GM18861 (cell line): ENCODE measurements around the gene C5AR2.
"Not testable (repeated sequence)": the region's sequence is repeated elsewhere in the genome, so short reads cannot be mapped to it uniquely, and the experiment has no call there.

Source experiments
- ATAC-seq: cut with Tn5 transposase; IDR thresholded peaks from one replicate; pipeline ENCODE4 v1.9.1; 2021; ENCODE audit not compliant: unreplicated experiment

The C5AR2 gene

GRCh38 chr19:47331931-47332547, at the start of gene C5AR2:
C5AR2 (plus strand) TSS chr19:47332175; CDS start chr19:47340800, 8,625 bp downstream.
- ATAC-seq, result no peak

- ATAC-seq, result no peak
Observed at GRCh38 chr19:47283405-47284059, 48.4 kb upstream of the C5AR2 start.

GRCh38 chr19:47284324-47284899, 47.6 kb upstream of the C5AR2 start:
- ATAC-seq, result no peak

GRCh38 chr19:47296036-47296435, 35.9 kb upstream of the C5AR2 start:
- no peak for ATAC-seq

- not testable (repeated sequence) for ATAC-seq
Observed at GRCh38 chr19:47300867-47301266, 31.1 kb upstream of the C5AR2 start.

GRCh38 chr19:47302249-47302648, 29.7 kb upstream of the C5AR2 start:
- ATAC-seq, result no peak

GRCh38 chr19:47303966-47304365, 28.0 kb upstream of the C5AR2 start:
- no peak for ATAC-seq

- no peak for ATAC-seq
Observed at GRCh38 chr19:47305309-47305751, 26.6 kb upstream of the C5AR2 start.

GRCh38 chr19:47306303-47306702, 25.7 kb upstream of the C5AR2 start:
- no peak for ATAC-seq

GRCh38 chr19:47309038-47309437, 22.9 kb upstream of the C5AR2 start:
- ATAC-seq, result no peak

- ATAC-seq, result no peak
Observed at GRCh38 chr19:47309608-47310007, 22.4 kb upstream of the C5AR2 start, which contains the start of gene C5AR1. C5AR1 (plus strand) TSS chr19:47309861; CDS start chr19:47309896, 35 bp downstream.

- no peak for ATAC-seq
Observed at GRCh38 chr19:47310323-47310722, 21.7 kb upstream of the C5AR2 start.

- no peak for ATAC-seq
Observed at GRCh38 chr19:47310819-47311218, 21.2 kb upstream of the C5AR2 start.

GRCh38 chr19:47312366-47313006, 19.5 kb upstream of the C5AR2 start:
- ATAC-seq, result no peak

GRCh38 chr19:47313754-47314295, 18.1 kb upstream of the C5AR2 start:
- no peak for ATAC-seq

GRCh38 chr19:47315125-47315821, 16.7 kb upstream of the C5AR2 start:
- ATAC-seq, result no peak

- ATAC-seq, result no peak
Observed at GRCh38 chr19:47316513-47316912, 15.5 kb upstream of the C5AR2 start.

- ATAC-seq, result no peak
Observed at GRCh38 chr19:47319923-47320871, 11.8 kb upstream of the C5AR2 start.

- ATAC-seq, result no peak
Observed at GRCh38 chr19:47321630-47322029, 10.3 kb upstream of the C5AR2 start.

GRCh38 chr19:47322058-47322457, 9.9 kb upstream of the C5AR2 start:
- no peak for ATAC-seq
